Measurements from ENCODE around the gene BCR. TPM values are rescaled to one million over a fixed set of nuclear protein-coding genes. Genes with fewer than 3 reads are reported as not detected.

The BCR gene
- total RNA-seq, 1 experiment from 2014 or later = 77.0 TPM

DNA sequence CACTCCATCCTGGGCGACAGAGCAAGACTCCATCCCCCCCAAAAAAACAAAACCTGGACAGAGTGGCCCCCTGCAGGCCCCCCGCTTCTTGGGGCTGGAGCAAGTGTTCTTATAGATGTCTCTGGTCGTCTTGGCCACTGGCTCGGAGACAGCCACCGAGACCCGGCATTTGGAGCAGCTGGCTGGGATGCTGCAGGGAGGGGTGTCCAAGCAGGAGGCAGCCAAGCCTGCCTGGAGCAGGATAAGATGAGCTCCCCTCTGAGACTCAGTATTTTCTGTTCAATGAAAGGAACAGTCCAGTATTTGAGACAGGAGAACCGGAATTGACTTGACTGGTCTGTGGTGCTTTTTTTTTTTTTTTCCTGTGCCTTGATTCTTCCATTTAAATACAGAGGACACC lies 44.5 kb downstream of the BCR start:
- Histone ChIP-seq H2AFZ (ENCODE audit: low read length) (no peak overlapping the region), H2AK5ac (ENCODE audit: insufficient read length, low read length) (no peak overlapping the region), H3K79me2 (ENCODE audit: insufficient read depth, low read length) (peaks cover 46% of the 10 kb centered on the region; the same call in 1 of the 2 replicates), H3K14ac (ENCODE audit: insufficient read depth, low read length) (no peak overlapping the region), H3K23ac (ENCODE audit: insufficient read length, low read depth, low read length) (no peak overlapping the region), H2BK5ac (ENCODE audit: insufficient read length, low read length) (no peak overlapping the region), H3K27me3 (ENCODE audit: insufficient read depth, low read length) (no peaks in the 10 kb centered on the region), H4K20me1 (ENCODE audit: control insufficient read depth, insufficient read depth, insufficient read length) (no peaks in the 10 kb centered on the region), H3K18ac (ENCODE audit: insufficient read length, low read depth, low read length) (no peak overlapping the region), H3T11ph (ENCODE audit: low read length) (no peak overlapping the region), H3K9ac (ENCODE audit: extremely low read depth, insufficient read length, low read length) (no peak overlapping the region), H4K8ac (replicated peaks; ENCODE audit: insufficient read length, low read depth, low read length) (no peak overlapping the region), H2BK20ac (ENCODE audit: low read depth, low read length, poor library complexity, severe bottlenecking) (no peak overlapping the region), H3K4ac (ENCODE audit: low read depth, low read length) (no peak overlapping the region), H2BK120ac (ENCODE audit: low read depth, low read length, poor library complexity, severe bottlenecking) (no peak overlapping the region), H3K4me1 (ENCODE audit: insufficient read depth, low read length) (peaks cover 26% of the 10 kb centered on the region), H3K4me2 (ENCODE audit: insufficient read depth, insufficient read length, low read length) (no peak overlapping the region), H3K56ac (ENCODE audit: insufficient read length, low read depth, low read length) (no peak overlapping the region), H3K9me3 (ENCODE audit: control insufficient read depth, low read depth, low read length) (peaks cover 4% of the 10 kb centered on the region), H3K27ac (ENCODE audit: insufficient read length, low read depth, low read length) (no peak overlapping the region), H4K5ac (ENCODE audit: insufficient read length, low read depth, low read length) (no peak overlapping the region), H3K23me2 (ENCODE audit: insufficient read length, low read depth, low read length, poor library complexity, severe bottlenecking) (no peaks in the 10 kb centered on the region), H2BK12ac (ENCODE audit: insufficient read length, low read depth, low read length) (no peak overlapping the region), H4K91ac (ENCODE audit: insufficient read length, low read depth, low read length) (no peak overlapping the region), H2BK15ac (ENCODE audit: low read depth, low read length) (no peak overlapping the region), H3K79me1 (ENCODE audit: insufficient read depth, low read depth, low read length, poor library complexity, severe bottlenecking) (peaks cover 16% of the 10 kb centered on the region)
- H3K36me3 Mint-ChIP-seq (ENCODE audit: insufficient read depth in 1 of 3, low read depth in 3 of 3) = peaks cover 18 to 26% (median 26%) of the 10 kb centered on the region in 3 experiments
- H3K4me1 Mint-ChIP-seq = peaks cover 77 to 88% of the 10 kb centered on the region in 2 experiments
- TF ChIP-seq, protein P1, sequence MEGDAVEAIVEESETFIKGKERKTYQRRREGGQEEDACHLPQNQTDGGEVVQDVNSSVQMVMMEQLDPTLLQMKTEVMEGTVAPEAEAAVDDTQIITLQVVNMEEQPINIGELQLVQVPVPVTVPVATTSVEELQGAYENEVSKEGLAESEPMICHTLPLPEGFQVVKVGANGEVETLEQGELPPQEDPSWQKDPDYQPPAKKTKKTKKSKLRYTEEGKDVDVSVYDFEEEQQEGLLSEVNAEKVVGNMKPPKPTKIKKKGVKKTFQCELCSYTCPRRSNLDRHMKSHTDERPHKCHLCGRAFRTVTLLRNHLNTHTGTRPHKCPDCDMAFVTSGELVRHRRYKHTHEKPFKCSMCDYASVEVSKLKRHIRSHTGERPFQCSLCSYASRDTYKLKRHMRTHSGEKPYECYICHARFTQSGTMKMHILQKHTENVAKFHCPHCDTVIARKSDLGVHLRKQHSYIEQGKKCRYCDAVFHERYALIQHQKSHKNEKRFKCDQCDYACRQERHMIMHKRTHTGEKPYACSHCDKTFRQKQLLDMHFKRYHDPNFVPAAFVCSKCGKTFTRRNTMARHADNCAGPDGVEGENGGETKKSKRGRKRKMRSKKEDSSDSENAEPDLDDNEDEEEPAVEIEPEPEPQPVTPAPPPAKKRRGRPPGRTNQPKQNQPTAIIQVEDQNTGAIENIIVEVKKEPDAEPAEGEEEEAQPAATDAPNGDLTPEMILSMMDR (conservative IDR thresholded peaks at IDR 0.05) = no peak
- H3K9me3 Mint-ChIP-seq = peaks cover 20 to 22% of the 10 kb centered on the region in 2 experiments
- peak overlapping the region in 1 of 2 experiments; percentile 49; a peak in 2 of 5 replicates for H3K4me3 Mint-ChIP-seq
- WGBS (ENCODE audit: extremely low coverage, insufficient read length, low lambda C conversion rate) = no CpG with 5 or more reads among the region's 7 CpGs
- DNase-seq = no peak
- H3K27ac Mint-ChIP-seq = peak overlapping the region in 1 of 3 experiments; percentile 63; a peak in 1 of 7 replicates
- H3K27me3 Mint-ChIP-seq (ENCODE audit: low read depth) = no peaks in the 10 kb centered on the region; the same call in 1 of the 2 replicates
